Stimulated activated effector memory CD8-positive, alpha-beta T cell treated with anti-CD3 and anti-CD28 coated beads, Interleukin-12 subunit alpha, Interleukin-12 subunit beta, amount 100 ng/mL, for 72 hours (primary cell): ENCODE results near the gene IL1RAPL2.
"Not testable (repeated sequence)": the region's sequence is repeated elsewhere in the genome, so short reads cannot be mapped to it uniquely, and the experiment has no call there.

Experiments
- ATAC-seq: fragments of 150-1000 bp; cut with Tn5 transposase; 2 replicates; pipeline ENCODE4 v1.10.0; 2021
- DNase-seq, 2 donors: peaks; one replicate each; pipeline ENCODE4 v3.0.0; 2021 to 2022; ENCODE audit warnings: low spot score in 2 of 2
- H3K27ac Mint-ChIP-seq: one replicate; pipeline ENCODE4 v1.8.0; 2022; ENCODE audit warnings: mild to moderate bottlenecking, mixed read lengths
- H3K36me3 Mint-ChIP-seq: one replicate; pipeline ENCODE4 v1.8.0; 2022; ENCODE audit warnings: mild to moderate bottlenecking, mixed read lengths
- H3K4me1 Mint-ChIP-seq: one replicate; pipeline ENCODE4 v1.8.0; 2022; ENCODE audit warnings: mixed read lengths
- H3K4me3 Mint-ChIP-seq: one replicate; pipeline ENCODE4 v1.8.0; 2022; ENCODE audit warnings: mild to moderate bottlenecking, mixed read lengths
- H3K9me3 Mint-ChIP-seq: one replicate; pipeline ENCODE4 v1.8.0; 2022; ENCODE audit warnings: mixed read lengths

IL1RAPL2 gene

GRCh38 chrX:105006103-105006502 is 440.1 kb downstream of the IL1RAPL2 start:
- Mint-ChIP-seq H3K27ac (no peak overlapping the region), H3K9me3 (peaks cover 6% of the 10 kb centered on the region), H3K36me3 (no peaks in the 10 kb centered on the region), H3K4me1 (no peaks in the 10 kb centered on the region), H3K4me3 (no peak overlapping the region)
- DNase-seq (no peak), ATAC-seq (no peak)

- peaks cover 4% of the 10 kb centered on the region for H3K9me3 Mint-ChIP-seq
- DNase-seq, result no peak
- ATAC-seq, result no peak
- no peak overlapping the region for H3K4me3 Mint-ChIP-seq
- no peak overlapping the region for H3K27ac Mint-ChIP-seq
- no peaks in the 10 kb centered on the region for H3K4me1 Mint-ChIP-seq
- H3K36me3 Mint-ChIP-seq, result no peaks in the 10 kb centered on the region
These were observed 441.0 kb downstream of the IL1RAPL2 start for GRCh38 chrX:105006996-105007395.

GRCh38 chrX:105013719-105014118 is 447.7 kb downstream of the IL1RAPL2 start:
- no peak overlapping the region for H3K27ac Mint-ChIP-seq
- ATAC-seq (no peak), DNase-seq (no peak)
- no peaks in the 10 kb centered on the region for H3K4me1 Mint-ChIP-seq
- H3K4me3 Mint-ChIP-seq, result no peak overlapping the region
- H3K9me3 Mint-ChIP-seq, result peaks cover 11% of the 10 kb centered on the region
- H3K36me3 Mint-ChIP-seq, result no peaks in the 10 kb centered on the region

- DNase-seq, result no peak
- Mint-ChIP-seq H3K27ac (no peak overlapping the region), H3K36me3 (no peaks in the 10 kb centered on the region), H3K4me1 (no peaks in the 10 kb centered on the region), H3K4me3 (no peak overlapping the region), H3K9me3 (peaks cover 7% of the 10 kb centered on the region)
- ATAC-seq, result no peak
These were observed 451.6 kb downstream of the IL1RAPL2 start for GRCh38 chrX:105017641-105018040.

- ATAC-seq (no peak), DNase-seq (no peak)
- Mint-ChIP-seq H3K9me3 (peaks cover 7% of the 10 kb centered on the region), H3K4me3 (no peak overlapping the region), H3K4me1 (no peaks in the 10 kb centered on the region), H3K36me3 (no peaks in the 10 kb centered on the region), H3K27ac (no peak overlapping the region)
These were observed 452.9 kb downstream of the IL1RAPL2 start for GRCh38 chrX:105018865-105019264.

GRCh38 chrX:105028962-105029361 is 463.0 kb downstream of the IL1RAPL2 start:
- ATAC-seq, H3K9me3 Mint-ChIP-seq, H3K36me3 Mint-ChIP-seq, H3K4me3 Mint-ChIP-seq, H3K4me1 Mint-ChIP-seq, DNase-seq, H3K27ac Mint-ChIP-seq: not testable (repeated sequence)

GRCh38 chrX:105038672-105039328 is 472.8 kb downstream of the IL1RAPL2 start:
- no peaks in the 10 kb centered on the region for H3K36me3 Mint-ChIP-seq
- DNase-seq (no peak), ATAC-seq (no peak)
- peaks cover 3% of the 10 kb centered on the region for H3K9me3 Mint-ChIP-seq
- H3K27ac Mint-ChIP-seq, result no peak overlapping the region
- H3K4me1 Mint-ChIP-seq, result no peaks in the 10 kb centered on the region
- H3K4me3 Mint-ChIP-seq, result no peak overlapping the region

- H3K4me3 Mint-ChIP-seq, result no peak overlapping the region
- H3K27ac Mint-ChIP-seq, result no peak overlapping the region
- ATAC-seq (no peak), DNase-seq (no peak)
- no peaks in the 10 kb centered on the region for H3K36me3 Mint-ChIP-seq
- no peaks in the 10 kb centered on the region for H3K9me3 Mint-ChIP-seq
- no peaks in the 10 kb centered on the region for H3K4me1 Mint-ChIP-seq
These were observed 484.9 kb downstream of the IL1RAPL2 start for GRCh38 chrX:105050921-105051320.

GRCh38 chrX:105051364-105051763 is 485.4 kb downstream of the IL1RAPL2 start:
- no peaks in the 10 kb centered on the region for H3K36me3 Mint-ChIP-seq
- DNase-seq (no peak), ATAC-seq (no peak)
- no peak overlapping the region for H3K27ac Mint-ChIP-seq
- no peak overlapping the region for H3K4me3 Mint-ChIP-seq
- H3K4me1 Mint-ChIP-seq, result no peaks in the 10 kb centered on the region
- no peaks in the 10 kb centered on the region for H3K9me3 Mint-ChIP-seq

GRCh38 chrX:105052926-105053325 is 486.9 kb downstream of the IL1RAPL2 start:
- no peak overlapping the region for H3K4me3 Mint-ChIP-seq
- no peak overlapping the region for H3K27ac Mint-ChIP-seq
- no peaks in the 10 kb centered on the region for H3K4me1 Mint-ChIP-seq
- no peaks in the 10 kb centered on the region for H3K9me3 Mint-ChIP-seq
- ATAC-seq (no peak), DNase-seq (no peak)
- H3K36me3 Mint-ChIP-seq, result no peaks in the 10 kb centered on the region

- Mint-ChIP-seq H3K4me3 (no peak overlapping the region), H3K36me3 (no peaks in the 10 kb centered on the region), H3K27ac (no peak overlapping the region), H3K9me3 (no peaks in the 10 kb centered on the region), H3K4me1 (no peaks in the 10 kb centered on the region)
- ATAC-seq (no peak), DNase-seq (no peak)
These were observed 497.7 kb downstream of the IL1RAPL2 start for GRCh38 chrX:105063743-105064142.

GRCh38 chrX:105098201-105098600 is 532.2 kb downstream of the IL1RAPL2 start:
- ATAC-seq (no peak), DNase-seq (no peak)
- no peak overlapping the region for H3K27ac Mint-ChIP-seq
- H3K4me1 Mint-ChIP-seq, result no peaks in the 10 kb centered on the region
- H3K4me3 Mint-ChIP-seq, result no peak overlapping the region
- peaks cover 3% of the 10 kb centered on the region for H3K9me3 Mint-ChIP-seq
- no peaks in the 10 kb centered on the region for H3K36me3 Mint-ChIP-seq

GRCh38 chrX:105098812-105099211 is 532.8 kb downstream of the IL1RAPL2 start:
- Mint-ChIP-seq H3K27ac (no peak overlapping the region), H3K4me1 (no peaks in the 10 kb centered on the region), H3K4me3 (no peak overlapping the region), H3K9me3 (peaks cover 3% of the 10 kb centered on the region), H3K36me3 (no peaks in the 10 kb centered on the region)
- ATAC-seq, result no peak
- DNase-seq, result no peak

GRCh38 chrX:105101378-105101777 is 535.4 kb downstream of the IL1RAPL2 start:
- Mint-ChIP-seq H3K27ac (no peak overlapping the region), H3K9me3 (peaks cover 6% of the 10 kb centered on the region), H3K4me3 (no peak overlapping the region), H3K36me3 (no peaks in the 10 kb centered on the region), H3K4me1 (no peaks in the 10 kb centered on the region)
- ATAC-seq (no peak), DNase-seq (no peak)

GRCh38 chrX:105109936-105110335 is 543.9 kb downstream of the IL1RAPL2 start:
- Mint-ChIP-seq H3K36me3 (no peaks in the 10 kb centered on the region), H3K9me3 (peaks cover 5% of the 10 kb centered on the region), H3K4me3 (no peak overlapping the region), H3K27ac (no peak overlapping the region), H3K4me1 (no peaks in the 10 kb centered on the region)
- DNase-seq (no peak), ATAC-seq (no peak)

GRCh38 chrX:105114554-105115130 is 548.6 kb downstream of the IL1RAPL2 start:
- no peaks in the 10 kb centered on the region for H3K36me3 Mint-ChIP-seq
- peaks cover 2% of the 10 kb centered on the region for H3K9me3 Mint-ChIP-seq
- ATAC-seq (no peak), DNase-seq (no peak)
- no peaks in the 10 kb centered on the region for H3K4me1 Mint-ChIP-seq
- no peak overlapping the region for H3K27ac Mint-ChIP-seq
- H3K4me3 Mint-ChIP-seq, result no peak overlapping the region
